K562 (cell line): ENCODE data around the gene AIFM3. TPM values are rescaled to one million over a fixed set of nuclear protein-coding genes. Genes with fewer than 3 reads are reported as not detected.
A peak's percentile ranks its signal among the peaks of the same experiment; 100 is the strongest.

Source experiments
- BRD9 ChIP-seq: fragments of 450-650 bp; IDR thresholded peaks from 2 replicates; pipeline ENCODE4 v1.6.1; 2018; ENCODE audit warnings: low read depth; ENCODE audit not compliant: partially characterized antibody
- CEBPB ChIP-seq: fragments of 450-650 bp; IDR thresholded peaks from 2 replicates; pipeline ENCODE4 v1.6.1; 2016; ENCODE audit warnings: missing genetic modification characterization, missing compliant biosample characterization
- ERF ChIP-seq: fragments of 450-650 bp; formaldehyde crosslinking; IDR thresholded peaks from 2 replicates; pipeline ENCODE4 v1.4.0; 2020; ENCODE audit warnings: mild to moderate bottlenecking, mixed read lengths
- FOXA3 ChIP-seq, 2 experiments: fragments of 450-650 bp in 1 of 2; sonication (generic) in 1 of 2; formaldehyde crosslinking; IDR thresholded peaks in 1 of 2; conservative IDR thresholded peaks in 1 of 2; 2 replicates each; pipeline versions ENCODE4 v1.4.0 to v1.8.0; 2020 to 2022; ENCODE audit warnings: mild to moderate bottlenecking in 2 of 2, missing genetic modification reagents in 1 of 2
- GABPA ChIP-seq: fragments of 200-800 bp; sonication (Bioruptor generic); conservative IDR thresholded peaks from 2 replicates; pipeline ENCODE4 v1.6.1; 2016; ENCODE audit warnings: low read depth, missing genetic modification characterization, missing compliant biosample characterization
- JUND ChIP-seq, 2 experiments: IDR thresholded peaks; 2 replicates in 1 of 2; 3 replicates in 1 of 2; pipeline ENCODE4 v1.6.1; 2011; ENCODE audit warnings: borderline replicate concordance in 2 of 2, low read depth in 2 of 2, low read length in 2 of 2, improper control_type of control experiment in 1 of 2, missing biosample characterization in 1 of 2, missing genetic modification characterization in 1 of 2, missing genetic modification reagents in 1 of 2
- MCM3 ChIP-seq: fragments of 450-650 bp; IDR thresholded peaks from 2 replicates; pipeline ENCODE4 v1.6.1; 2016
- OTX1 ChIP-seq: fragments of 450-650 bp; formaldehyde crosslinking; IDR thresholded peaks from 2 replicates; pipeline ENCODE4 v1.4.0; 2022; ENCODE audit warnings: mild to moderate bottlenecking
- RBBP5 ChIP-seq: fragments of 200-600 bp; sonication (generic); IDR thresholded peaks from 2 replicates; pipeline ENCODE4 v1.6.1; 2012; ENCODE audit warnings: borderline replicate concordance, mild to moderate bottlenecking, low read length, control low read depth, inconsistent platforms; ENCODE audit not compliant: insufficient read depth, poor library complexity, severe bottlenecking
- THAP12 ChIP-seq: fragments of 250-450 bp; sonication (Bioruptor Pico); IDR thresholded peaks from 2 replicates; pipeline ENCODE4 v1.9.0; 2021; ENCODE audit warnings: mild to moderate bottlenecking, inconsistent platforms
- ZBTB12 ChIP-seq: fragments of 250-450 bp; sonication (Bioruptor Pico); IDR thresholded peaks from 2 replicates; pipeline ENCODE4 v1.4.0; 2020
- ZNF184 ChIP-seq: sonication (generic); formaldehyde crosslinking; IDR thresholded peaks from 2 replicates; pipeline ENCODE4 v1.5.0; 2020; ENCODE audit warnings: missing genetic modification reagents
- ZNF354B ChIP-seq: fragments of 250-450 bp; sonication (Bioruptor Pico); IDR thresholded peaks from 2 replicates; pipeline ENCODE4 v1.4.0; 2020
- polyA plus RNA-seq, 8 experiments: library from polyadenylated mRNA; depleted of rRNA in 4 of 8; stranded (reverse) in 5 of 8; unstranded in 3 of 8; fragments of >200 nt; fragmentation: Nextera tagmentation in 2 of 8; fragmentation: Illumina TruSeq in 1 of 8; extraction: Ambion mirVana in 2 of 8; extraction: Trizol in 1 of 8; gene quantifications; 2 replicates each; pipeline versions ENCODE4 v1.2.1 to v1.2.3, GENCODE V29; 2011 to 2014; ENCODE audit warnings: inconsistent platforms in 1 of 8, missing spikeins in 1 of 8
- total RNA-seq, 7 experiments: library from RNA; depleted of rRNA in 6 of 7; stranded (reverse); fragments of >200 nt in 6 of 7; fragmentation: Illumina TruSeq in 2 of 7; extraction: Trizol in 2 of 7; gene quantifications; 2 replicates each; pipeline versions ENCODE4 v1.2.1 to v1.2.3, GENCODE V29; 2011 to 2021; ENCODE audit warnings: low replicate concordance in 1 of 7
- TF ChIP-seq, protein P1 (sequence below), 3 experiments: fragments of 200-800 bp in 1 of 3; fragments of 250-450 bp in 1 of 3; fragments of 450-650 bp in 1 of 3; sonication (Bioruptor Pico) in 1 of 3; sonication (Bioruptor generic) in 1 of 3; formaldehyde crosslinking in 1 of 3; IDR thresholded peaks; 2 replicates each; pipeline versions ENCODE4 v1.6.1 to v1.8.0; 2016 to 2022; ENCODE audit warnings: mild to moderate bottlenecking in 2 of 3, missing genetic modification characterization in 2 of 3, missing compliant biosample characterization in 1 of 3, moderate library complexity in 1 of 3
- TF ChIP-seq, protein P2 (sequence below): IDR thresholded peaks from 2 replicates; pipeline ENCODE4 v1.6.1; 2011; ENCODE audit not compliant: insufficient read length; ENCODE audit errors: extremely low read depth

Gene AIFM3
- total and polyA plus RNA-seq, 9 of the 15 experiments (the other 6 are each of a cell fraction or from before 2014, with no cell fraction given): 0.03 to 0.20 (median 0.07) TPM; not detected in 1

GRCh38 chr22:21025763-21026755 lies 59.0 kb downstream of the AIFM3 start (continued):
- TF ChIP-seq, protein P1, sequence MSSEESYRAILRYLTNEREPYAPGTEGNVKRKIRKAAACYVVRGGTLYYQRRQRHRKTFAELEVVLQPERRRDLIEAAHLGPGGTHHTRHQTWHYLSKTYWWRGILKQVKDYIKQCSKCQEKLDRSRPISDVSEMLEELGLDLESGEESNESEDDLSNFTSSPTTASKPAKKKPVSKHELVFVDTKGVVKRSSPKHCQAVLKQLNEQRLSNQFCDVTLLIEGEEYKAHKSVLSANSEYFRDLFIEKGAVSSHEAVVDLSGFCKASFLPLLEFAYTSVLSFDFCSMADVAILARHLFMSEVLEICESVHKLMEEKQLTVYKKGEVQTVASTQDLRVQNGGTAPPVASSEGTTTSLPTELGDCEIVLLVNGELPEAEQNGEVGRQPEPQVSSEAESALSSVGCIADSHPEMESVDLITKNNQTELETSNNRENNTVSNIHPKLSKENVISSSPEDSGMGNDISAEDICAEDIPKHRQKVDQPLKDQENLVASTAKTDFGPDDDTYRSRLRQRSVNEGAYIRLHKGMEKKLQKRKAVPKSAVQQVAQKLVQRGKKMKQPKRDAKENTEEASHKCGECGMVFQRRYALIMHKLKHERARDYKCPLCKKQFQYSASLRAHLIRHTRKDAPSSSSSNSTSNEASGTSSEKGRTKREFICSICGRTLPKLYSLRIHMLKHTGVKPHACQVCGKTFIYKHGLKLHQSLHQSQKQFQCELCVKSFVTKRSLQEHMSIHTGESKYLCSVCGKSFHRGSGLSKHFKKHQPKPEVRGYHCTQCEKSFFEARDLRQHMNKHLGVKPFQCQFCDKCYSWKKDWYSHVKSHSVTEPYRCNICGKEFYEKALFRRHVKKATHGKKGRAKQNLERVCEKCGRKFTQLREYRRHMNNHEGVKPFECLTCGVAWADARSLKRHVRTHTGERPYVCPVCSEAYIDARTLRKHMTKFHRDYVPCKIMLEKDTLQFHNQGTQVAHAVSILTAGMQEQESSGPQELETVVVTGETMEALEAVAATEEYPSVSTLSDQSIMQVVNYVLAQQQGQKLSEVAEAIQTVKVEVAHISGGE (CRISPR knock-in tag; IDR thresholded peaks at IDR 0.05): no peak
- TF ChIP-seq JUND (IDR thresholded peaks at IDR 0.05; ENCODE audit: borderline replicate concordance, low read depth, low read length): no peak
- no peak for TF ChIP-seq JUND (tag; IDR thresholded peaks at IDR 0.05; ENCODE audit: borderline replicate concordance, low read depth, low read length)
- TF ChIP-seq ZNF184 (CRISPR knock-in tag): 0 out of 2 replicates have a peak, but pooled peaks have one; percentile 53
- no peak for TF ChIP-seq ERF (CRISPR knock-in tag)
- no peak for TF ChIP-seq THAP12 (CRISPR knock-in tag)
- TF ChIP-seq ZBTB12: no peak
- peak; percentile 9 for TF ChIP-seq RBBP5
- no peak for TF ChIP-seq GABPA (tag)
- no peak for TF ChIP-seq ZNF354B (CRISPR knock-in tag)
- no peak for TF ChIP-seq BRD9
- TF ChIP-seq, protein P2, sequence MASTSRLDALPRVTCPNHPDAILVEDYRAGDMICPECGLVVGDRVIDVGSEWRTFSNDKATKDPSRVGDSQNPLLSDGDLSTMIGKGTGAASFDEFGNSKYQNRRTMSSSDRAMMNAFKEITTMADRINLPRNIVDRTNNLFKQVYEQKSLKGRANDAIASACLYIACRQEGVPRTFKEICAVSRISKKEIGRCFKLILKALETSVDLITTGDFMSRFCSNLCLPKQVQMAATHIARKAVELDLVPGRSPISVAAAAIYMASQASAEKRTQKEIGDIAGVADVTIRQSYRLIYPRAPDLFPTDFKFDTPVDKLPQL: no peak
- TF ChIP-seq FOXA3 (CRISPR knock-in tag; conservative IDR thresholded peaks at IDR 0.05 in 1 of 2, IDR thresholded peaks at IDR 0.05 in 1 of 2): no peak
- TF ChIP-seq OTX1: peak; percentile 83; the same call in 1 of the 2 replicates
- TF ChIP-seq CEBPB (tag): no peak
- TF ChIP-seq MCM3: no peak
